SJCRH30 (cell line): ENCODE results near the gene PPP1R3G. TPM values are rescaled to one million over a fixed set of nuclear protein-coding genes. Genes with fewer than 3 reads are reported as not detected.
A peak's percentile ranks its signal among the peaks of the same experiment; 100 is the strongest.

Source experiments
- DNase-seq, 2 experiments: peaks; one replicate each; pipeline ENCODE4 v3.0.0-alpha.2; 2015 to 2020
- H3K27ac ChIP-seq: fragments of 250-450 bp; sonication (Bioruptor Pico); 2 replicates; pipeline ENCODE4 v1.5.1; 2020; ENCODE audit warnings: mild to moderate bottlenecking, moderate library complexity
- H3K27me3 ChIP-seq: fragments of 250-450 bp; sonication (Bioruptor Pico); 2 replicates; pipeline ENCODE4 v1.5.1; 2020; ENCODE audit warnings: mild to moderate bottlenecking, moderate library complexity
- H3K36me3 ChIP-seq: fragments of 250-450 bp; sonication (Bioruptor Pico); 2 replicates; pipeline ENCODE4 v1.5.1; 2020; ENCODE audit warnings: mild to moderate bottlenecking, moderate library complexity
- H3K4me1 ChIP-seq: fragments of 250-450 bp; sonication (Bioruptor Pico); 2 replicates; pipeline ENCODE4 v1.5.1; 2020; ENCODE audit warnings: mild to moderate bottlenecking, moderate library complexity
- H3K4me3 ChIP-seq: fragments of 250-450 bp; sonication (Bioruptor Pico); 2 replicates; pipeline ENCODE4 v1.5.1; 2020; ENCODE audit warnings: mild to moderate bottlenecking, moderate library complexity
- H3K9me3 ChIP-seq: fragments of 250-450 bp; sonication (Bioruptor Pico); replicated peaks from 2 replicates; pipeline ENCODE4 v1.5.1; 2020; ENCODE audit warnings: mild to moderate bottlenecking, moderate library complexity
- total RNA-seq: library from RNA; depleted of rRNA; stranded (reverse); fragments of >200 nt; shearing (Covaris generic); gene quantifications from 2 replicates; pipeline ENCODE4 v1.2.3, GENCODE V29; 2014; rRNA removed

Gene PPP1R3G
- total RNA-seq = 0.71 and 1.0 TPM in 2 replicates

- DNase-seq = peak; percentile 11 to 17
- Histone ChIP-seq H3K27me3 (no peaks in the 10 kb centered on the region), H3K36me3 (no peaks in the 10 kb centered on the region), H3K27ac (peak within 1 kb of the TSS; percentile 33), H3K9me3 (no peaks in the 10 kb centered on the region), H3K4me3 (peak within 1 kb of the TSS; percentile 62), H3K4me1 (no peaks in the 10 kb centered on the region)
Measured at GRCh38 chr6:5084781-5085647, at the start of gene PPP1R3G. Gene PPP1R3G, plus strand, starts transcription at chr6:5085341. Its CDS starts 145 bp downstream, at chr6:5085486.

- Histone ChIP-seq H3K27me3 (no peaks in the 10 kb centered on the region), H3K4me1 (peaks cover 6% of the 10 kb centered on the region), H3K4me3 (no peak overlapping the region), H3K27ac (no peak overlapping the region), H3K9me3 (no peaks in the 10 kb centered on the region), H3K36me3 (no peaks in the 10 kb centered on the region)
- peak; percentile 79 to 86 for DNase-seq
Measured at GRCh38 chr6:5036269-5036668, 48.9 kb upstream of the PPP1R3G start.

GRCh38 chr6:5041955-5042354, 43.2 kb upstream of the PPP1R3G start:
- Histone ChIP-seq H3K27me3 (no peaks in the 10 kb centered on the region), H3K4me3 (no peak overlapping the region), H3K4me1 (no peaks in the 10 kb centered on the region), H3K27ac (no peak overlapping the region), H3K9me3 (no peaks in the 10 kb centered on the region), H3K36me3 (no peaks in the 10 kb centered on the region)
- no peak for DNase-seq

- DNase-seq = no peak
- Histone ChIP-seq H3K27me3 (no peaks in the 10 kb centered on the region), H3K36me3 (no peaks in the 10 kb centered on the region), H3K4me1 (no peaks in the 10 kb centered on the region), H3K9me3 (no peaks in the 10 kb centered on the region), H3K4me3 (no peak overlapping the region), H3K27ac (no peak overlapping the region)
Measured at GRCh38 chr6:5042436-5042835, 42.7 kb upstream of the PPP1R3G start.

GRCh38 chr6:5044866-5045265, 40.3 kb upstream of the PPP1R3G start:
- Histone ChIP-seq H3K4me3 (no peak overlapping the region), H3K36me3 (no peaks in the 10 kb centered on the region), H3K27me3 (no peaks in the 10 kb centered on the region), H3K9me3 (no peaks in the 10 kb centered on the region), H3K4me1 (peaks cover 2% of the 10 kb centered on the region; the same call in 1 of the 2 replicates), H3K27ac (no peak overlapping the region)
- no peak for DNase-seq

- H3K4me3 ChIP-seq = no peak overlapping the region
- H3K36me3 ChIP-seq = no peaks in the 10 kb centered on the region
- H3K27ac ChIP-seq = no peak overlapping the region
- H3K27me3 ChIP-seq = no peaks in the 10 kb centered on the region
- no peak for DNase-seq
- peaks cover 7% of the 10 kb centered on the region; the same call in 1 of the 2 replicates for H3K4me1 ChIP-seq
- H3K9me3 ChIP-seq = no peaks in the 10 kb centered on the region
Measured at GRCh38 chr6:5045416-5045815, 39.7 kb upstream of the PPP1R3G start.

- H3K4me3 ChIP-seq = no peak overlapping the region
- no peak for DNase-seq
- H3K27me3 ChIP-seq = no peaks in the 10 kb centered on the region
- no peak overlapping the region for H3K27ac ChIP-seq
- H3K4me1 ChIP-seq = peaks cover 7% of the 10 kb centered on the region; the same call in 1 of the 2 replicates
- no peaks in the 10 kb centered on the region for H3K9me3 ChIP-seq
- H3K36me3 ChIP-seq = no peaks in the 10 kb centered on the region
Measured at GRCh38 chr6:5046430-5046829, 38.7 kb upstream of the PPP1R3G start.

- no peaks in the 10 kb centered on the region for H3K36me3 ChIP-seq
- H3K4me3 ChIP-seq = no peak overlapping the region
- H3K4me1 ChIP-seq = peaks cover 7% of the 10 kb centered on the region; the same call in 1 of the 2 replicates
- no peak overlapping the region for H3K27ac ChIP-seq
- DNase-seq = peak; percentile 45 to 59
- H3K9me3 ChIP-seq = no peaks in the 10 kb centered on the region
- no peaks in the 10 kb centered on the region for H3K27me3 ChIP-seq
Measured at GRCh38 chr6:5050009-5050408, 35.1 kb upstream of the PPP1R3G start.

GRCh38 chr6:5051394-5051793, 33.7 kb upstream of the PPP1R3G start:
- Histone ChIP-seq H3K27ac (no peak overlapping the region), H3K36me3 (no peaks in the 10 kb centered on the region), H3K4me3 (no peak overlapping the region), H3K9me3 (no peaks in the 10 kb centered on the region), H3K27me3 (no peaks in the 10 kb centered on the region), H3K4me1 (peaks cover 7% of the 10 kb centered on the region; the same call in 1 of the 2 replicates)
- no peak for DNase-seq

GRCh38 chr6:5053038-5053437, 32.1 kb upstream of the PPP1R3G start:
- Histone ChIP-seq H3K9me3 (no peaks in the 10 kb centered on the region), H3K36me3 (no peaks in the 10 kb centered on the region), H3K27me3 (no peaks in the 10 kb centered on the region), H3K27ac (no peak overlapping the region), H3K4me3 (no peak overlapping the region), H3K4me1 (peaks cover 7% of the 10 kb centered on the region; the same call in 1 of the 2 replicates)
- DNase-seq = no peak

GRCh38 chr6:5053864-5054244, 31.3 kb upstream of the PPP1R3G start:
- Histone ChIP-seq H3K4me3 (no peak overlapping the region), H3K9me3 (no peaks in the 10 kb centered on the region), H3K4me1 (peaks cover 7% of the 10 kb centered on the region; the same call in 1 of the 2 replicates), H3K36me3 (no peaks in the 10 kb centered on the region), H3K27ac (no peak overlapping the region), H3K27me3 (no peaks in the 10 kb centered on the region)
- DNase-seq = no peak

GRCh38 chr6:5054245-5054873, 30.8 kb upstream of the PPP1R3G start:
- peaks cover 7% of the 10 kb centered on the region; the same call in 1 of the 2 replicates for H3K4me1 ChIP-seq
- no peak overlapping the region for H3K27ac ChIP-seq
- H3K27me3 ChIP-seq = no peaks in the 10 kb centered on the region
- H3K4me3 ChIP-seq = no peak overlapping the region
- DNase-seq = no peak
- H3K36me3 ChIP-seq = no peaks in the 10 kb centered on the region
- no peaks in the 10 kb centered on the region for H3K9me3 ChIP-seq

GRCh38 chr6:5055118-5055517, 30.0 kb upstream of the PPP1R3G start:
- Histone ChIP-seq H3K27me3 (no peaks in the 10 kb centered on the region), H3K9me3 (no peaks in the 10 kb centered on the region), H3K4me1 (peaks cover 2% of the 10 kb centered on the region; the same call in 1 of the 2 replicates), H3K36me3 (no peaks in the 10 kb centered on the region), H3K4me3 (no peak overlapping the region), H3K27ac (no peak overlapping the region)
- no peak for DNase-seq

GRCh38 chr6:5058254-5058653, 26.9 kb upstream of the PPP1R3G start:
- Histone ChIP-seq H3K9me3 (no peaks in the 10 kb centered on the region), H3K36me3 (no peaks in the 10 kb centered on the region), H3K4me1 (no peaks in the 10 kb centered on the region), H3K4me3 (no peak overlapping the region), H3K27ac (no peak overlapping the region), H3K27me3 (no peaks in the 10 kb centered on the region)
- peak in 1 of 2 experiments; percentile 38 for DNase-seq
